Epithelial cell of esophagus (primary cell): ENCODE results near the gene RIC8A.
"Not testable (repeated sequence)": the region's sequence is repeated elsewhere in the genome, so short reads cannot be mapped to it uniquely, and the experiment has no call there.

Experiments used
- DNase-seq: peaks from one replicate; pipeline ENCODE4 v3.0.0; 2010; ENCODE audit warnings: low read depth
- H3K4me3 ChIP-seq: 2 replicates; pipeline ENCODE4 v1.5.1; 2011; ENCODE audit warnings: mild to moderate bottlenecking, low read length, control low read depth
- CTCF ChIP-seq: IDR thresholded peaks from 2 replicates; pipeline ENCODE4 v1.5.1; 2011; ENCODE audit warnings: low read depth, mild to moderate bottlenecking, low read length, control low read depth, inconsistent platforms; ENCODE audit not compliant: insufficient read depth; ENCODE audit errors: missing control alignments

Gene RIC8A

GRCh38 chr11:230431-230830, 22.9 kb downstream of the RIC8A start:
- no peak for TF ChIP-seq CTCF
- DNase-seq: no peak
- no peak overlapping the region for H3K4me3 ChIP-seq

GRCh38 chr11:232783-233565, 25.5 kb downstream of the RIC8A start:
- H3K4me3 ChIP-seq: no peak overlapping the region
- TF ChIP-seq CTCF: no peak
- DNase-seq: no peak

- TF ChIP-seq CTCF: no peak
- peak overlapping the region; percentile 83 for H3K4me3 ChIP-seq
- DNase-seq: no peak
Observed at GRCh38 chr11:235180-235579, 27.7 kb downstream of the RIC8A start.

GRCh38 chr11:235609-235996, 28.1 kb downstream of the RIC8A start:
- peak; percentile 45 for DNase-seq
- TF ChIP-seq CTCF: no peak
- H3K4me3 ChIP-seq: peak overlapping the region; percentile 83

GRCh38 chr11:235997-236773, 28.7 kb downstream of the RIC8A start, which contains the start of gene SIRT3:
Gene SIRT3 (minus strand): TSS chr11:236342. CDS start chr11:236328, 14 bp downstream.
- DNase-seq: peak; percentile 89
- peak; percentile 8 for TF ChIP-seq CTCF

GRCh38 chr11:236774-237767, 29.6 kb downstream of the RIC8A start, which contains the start of gene PSMD13:
Gene PSMD13 (plus strand): TSS chr11:236976. CDS start chr11:237050, 74 bp downstream.
- peak; percentile 81 for DNase-seq
- no peak for TF ChIP-seq CTCF
- H3K4me3 ChIP-seq: peak within 1 kb of the TSS; percentile 98

More at GRCh38 chr11:235997-236773, 28.7 kb downstream of the RIC8A start, which contains the start of gene SIRT3:
- peak within 1 kb of the TSS; percentile 98 for H3K4me3 ChIP-seq

- DNase-seq, H3K4me3 ChIP-seq: not testable (repeated sequence)
Observed at GRCh38 chr11:238346-238745, 30.8 kb downstream of the RIC8A start.
